CD4-positive, alpha-beta T cell treated with Interleukin-2 at 100 ng/mL for 4 hours (primary cell): ENCODE results near the gene TSPAN11.
"Not testable (repeated sequence)": the region's sequence is repeated elsewhere in the genome, so short reads cannot be mapped to it uniquely, and the experiment has no call there.

Source experiments
- DNase-seq: peaks from one replicate; pipeline ENCODE4 v3.0.0-alpha.2; 2020; ENCODE audit warnings: low spot score

The TSPAN11 gene

GRCh38 chr12:31002999-31003398, 76.5 kb downstream of the TSPAN11 start:
- no peak for DNase-seq

GRCh38 chr12:31003861-31004640, 77.5 kb downstream of the TSPAN11 start:
- no peak for DNase-seq

- DNase-seq = no peak
These were observed 78.1 kb downstream of the TSPAN11 start for GRCh38 chr12:31004666-31005065.

GRCh38 chr12:31005256-31005943, 78.9 kb downstream of the TSPAN11 start:
- DNase-seq = no peak

- no peak for DNase-seq
These were observed 79.4 kb downstream of the TSPAN11 start for GRCh38 chr12:31005944-31006361.

- DNase-seq = no peak
These were observed 80.0 kb downstream of the TSPAN11 start for GRCh38 chr12:31006416-31007152.

- DNase-seq = no peak
These were observed 80.6 kb downstream of the TSPAN11 start for GRCh38 chr12:31007153-31007495.

- no peak for DNase-seq
These were observed 81.2 kb downstream of the TSPAN11 start for GRCh38 chr12:31007636-31008175.

GRCh38 chr12:31008241-31008761, 81.8 kb downstream of the TSPAN11 start:
- DNase-seq = no peak

GRCh38 chr12:31008961-31009840, 82.7 kb downstream of the TSPAN11 start:
- no peak for DNase-seq

GRCh38 chr12:31009976-31010375, 83.4 kb downstream of the TSPAN11 start:
- no peak for DNase-seq

- no peak for DNase-seq
These were observed 84.8 kb downstream of the TSPAN11 start for GRCh38 chr12:31011336-31011735.

GRCh38 chr12:31011746-31012566, 85.4 kb downstream of the TSPAN11 start:
- DNase-seq = no peak

- not testable (repeated sequence) for DNase-seq
These were observed 86.0 kb downstream of the TSPAN11 start for GRCh38 chr12:31012567-31012891.

GRCh38 chr12:31015215-31015614, 88.7 kb downstream of the TSPAN11 start:
- no peak for DNase-seq

GRCh38 chr12:31016057-31016456, 89.5 kb downstream of the TSPAN11 start:
- DNase-seq = no peak

- no peak for DNase-seq
These were observed 91.0 kb downstream of the TSPAN11 start for GRCh38 chr12:31017535-31017934.

- no peak for DNase-seq
These were observed 91.7 kb downstream of the TSPAN11 start for GRCh38 chr12:31018106-31018789.

- no peak for DNase-seq
These were observed 92.4 kb downstream of the TSPAN11 start for GRCh38 chr12:31018790-31019505.
